HG03442 (cell line): ENCODE results near the gene CD9.
A peak's percentile ranks its signal among the peaks of the same experiment; 100 is the strongest.

Experiments used
- ATAC-seq: cut with Tn5 transposase; IDR thresholded peaks from one replicate; pipeline ENCODE4 v1.9.1; 2021; ENCODE audit warnings: mild to moderate bottlenecking, moderate library complexity; ENCODE audit not compliant: unreplicated experiment

The CD9 gene

DNA sequence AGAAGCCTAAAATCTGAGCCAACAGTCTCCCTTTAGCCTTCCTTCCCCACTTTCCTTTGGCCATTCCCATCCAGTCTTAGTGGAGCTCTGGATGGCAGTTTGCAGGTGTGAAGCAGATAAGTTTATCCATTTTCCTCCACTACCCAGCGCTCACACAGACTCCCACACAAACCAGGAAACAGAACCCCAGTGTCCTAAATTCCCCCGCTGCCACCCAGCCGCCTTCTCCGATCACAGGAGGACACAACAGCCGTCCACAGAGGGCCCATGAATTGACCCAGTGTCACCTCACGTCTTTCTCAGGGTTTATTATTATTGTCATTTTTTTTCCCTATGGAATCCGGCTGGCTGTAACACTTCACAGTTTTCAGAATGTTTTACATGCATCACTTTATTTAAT is 16.4 kb downstream of the CD9 start:
- ATAC-seq = no peak

DNA sequence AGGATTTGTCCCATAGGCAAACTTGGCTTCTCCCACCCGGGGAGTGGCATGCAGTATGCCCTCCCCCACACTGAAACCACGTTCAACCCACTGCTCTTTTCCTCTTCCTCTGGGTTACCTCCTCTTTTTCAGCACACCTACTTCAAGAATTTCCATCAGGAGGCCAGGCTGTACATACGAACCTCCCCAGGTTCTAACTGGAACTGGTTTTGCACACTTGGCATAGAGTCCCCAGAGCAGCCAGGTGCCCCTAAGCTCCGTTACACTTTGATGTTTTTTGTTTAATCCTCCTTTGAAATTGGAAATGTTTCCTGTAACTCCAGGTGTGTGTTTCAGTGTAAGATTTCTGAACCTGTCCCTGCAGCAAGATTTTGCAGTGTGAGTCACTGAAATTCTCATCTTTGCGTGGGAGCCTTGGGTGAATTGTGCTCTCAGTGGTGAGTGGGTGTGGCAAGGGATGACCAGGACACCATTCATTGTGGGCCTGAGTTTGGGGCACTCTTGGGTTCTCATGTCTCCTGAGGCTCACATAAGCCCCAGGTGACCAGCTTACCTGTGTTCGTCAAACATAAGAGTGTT is 18.2 kb downstream of the CD9 start:
- ATAC-seq = no peak

DNA sequence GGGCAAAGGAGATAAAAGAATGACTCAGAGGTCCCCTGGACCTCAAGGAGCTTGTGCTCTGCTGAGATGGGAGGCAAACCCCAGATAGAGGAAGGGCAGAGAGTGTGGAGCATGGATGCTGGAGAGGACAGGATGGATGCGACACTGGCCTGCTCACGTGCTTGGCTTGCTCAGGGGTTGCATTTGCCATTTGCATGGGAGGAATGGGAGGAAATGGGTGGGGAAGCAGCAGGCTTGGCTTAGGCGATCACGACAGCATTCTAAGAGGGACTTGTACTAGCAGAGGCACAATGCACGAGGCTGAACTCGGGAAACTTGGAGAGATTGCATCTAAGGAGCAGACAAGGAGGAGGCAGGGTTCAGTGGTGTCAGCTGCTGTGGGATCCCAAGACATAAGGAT is 19.8 kb downstream of the CD9 start:
- no peak for ATAC-seq

DNA sequence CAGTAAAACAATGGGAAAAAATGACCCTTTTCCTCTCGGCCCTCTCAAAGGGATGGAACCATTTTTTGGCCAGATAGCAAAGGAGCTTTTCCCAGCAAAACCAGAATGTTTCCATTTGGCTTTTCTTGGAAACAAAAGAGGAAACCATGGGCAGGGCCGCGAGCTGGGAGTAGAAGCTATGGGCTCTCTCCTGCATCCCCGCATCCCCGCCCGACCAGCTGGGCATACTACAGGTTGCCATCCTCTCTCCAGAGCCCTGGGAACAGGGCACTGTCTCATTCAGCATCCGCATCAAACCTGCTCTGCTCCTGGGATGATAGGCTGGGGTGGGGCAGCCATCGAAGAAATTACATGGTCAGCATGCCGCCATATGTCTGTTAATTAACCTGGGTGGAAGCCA is 20.9 kb downstream of the CD9 start:
- ATAC-seq = no peak

DNA sequence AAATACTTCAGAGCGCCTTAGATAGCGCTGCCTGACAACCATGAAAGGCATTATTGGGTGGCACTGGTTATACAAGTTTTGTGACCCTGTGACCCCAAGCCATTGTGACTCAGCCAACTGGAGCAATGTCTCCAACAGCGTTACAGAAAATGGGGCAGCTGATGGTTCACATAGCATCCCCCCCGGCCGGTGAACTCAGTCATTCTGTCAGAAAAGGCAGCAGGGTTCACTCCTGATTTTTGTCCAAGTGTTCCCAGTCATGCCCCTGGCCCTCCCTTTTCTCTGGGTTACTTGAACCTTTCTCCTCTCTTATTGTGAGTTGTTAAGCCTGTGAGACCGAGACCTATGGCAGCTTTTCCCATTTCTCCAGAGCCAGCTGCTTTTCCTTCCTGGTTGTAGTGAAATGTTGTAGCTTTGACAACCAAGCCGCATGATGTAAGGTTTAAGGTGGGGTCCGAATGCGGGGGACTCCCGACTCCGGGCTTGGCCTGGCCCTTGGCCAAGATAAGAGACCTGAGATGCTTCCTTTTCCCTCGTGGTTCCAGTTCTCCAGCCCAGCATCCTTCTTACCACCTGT is 22.0 kb downstream of the CD9 start:
- ATAC-seq = no peak

DNA sequence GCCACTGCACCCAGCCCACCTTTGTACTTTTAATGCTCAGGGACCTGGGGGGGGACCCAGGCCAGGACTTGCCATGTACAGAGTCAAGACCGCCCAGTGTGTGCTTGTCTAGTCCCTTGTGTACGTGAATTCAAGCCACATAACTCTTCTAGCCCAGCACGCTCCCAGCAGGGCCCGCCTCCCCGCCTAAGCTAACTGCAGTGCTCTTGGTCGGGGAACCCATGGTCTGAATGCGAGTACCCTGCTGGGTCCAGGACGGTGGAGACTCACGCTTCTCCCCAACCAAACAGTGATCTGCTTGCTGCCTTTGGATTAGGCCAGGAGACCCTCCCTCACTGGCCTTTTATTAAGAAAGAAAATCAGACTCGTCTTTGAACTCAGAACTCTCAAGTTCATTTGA is 23.3 kb downstream of the CD9 start:
- no peak for ATAC-seq

DNA sequence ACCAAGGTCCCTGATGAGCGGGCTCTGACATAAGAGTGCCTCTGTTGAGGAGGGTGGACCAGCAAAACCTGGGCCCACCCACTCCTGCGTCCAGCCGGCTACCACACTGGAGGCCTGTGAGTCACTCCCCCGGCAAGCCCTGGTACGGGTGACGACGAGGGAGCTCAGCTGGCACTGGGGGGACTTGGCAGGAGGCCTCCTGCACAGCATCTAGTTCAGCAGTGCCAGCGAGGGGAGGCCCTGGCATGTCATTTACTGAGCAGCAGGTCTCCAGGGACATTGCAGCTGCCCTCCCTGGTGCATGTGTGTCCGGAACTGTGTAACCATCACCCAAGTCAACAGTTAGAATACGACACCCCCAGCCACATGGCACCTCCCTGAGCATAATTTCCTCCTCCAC is 24.4 kb downstream of the CD9 start:
- no peak for ATAC-seq

DNA sequence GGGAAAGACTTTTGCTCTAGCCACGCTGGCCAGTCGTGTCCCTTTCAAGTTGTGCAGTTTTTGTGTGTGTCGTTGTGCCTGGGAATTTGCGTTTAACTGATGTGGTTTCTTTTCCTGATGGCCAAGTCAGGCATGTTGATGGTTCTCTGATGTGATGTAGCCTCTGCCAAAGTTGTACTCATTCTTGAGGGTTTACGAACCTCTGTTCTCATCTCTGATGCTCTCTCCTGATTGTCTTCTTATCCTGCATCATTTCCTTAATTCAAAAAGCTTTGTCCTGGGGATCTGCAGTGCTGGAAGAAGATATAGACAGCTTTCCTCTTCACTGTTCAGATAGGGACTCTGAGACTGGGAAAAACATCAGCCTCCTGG is 25.4 kb downstream of the CD9 start:
- no peak for ATAC-seq

DNA sequence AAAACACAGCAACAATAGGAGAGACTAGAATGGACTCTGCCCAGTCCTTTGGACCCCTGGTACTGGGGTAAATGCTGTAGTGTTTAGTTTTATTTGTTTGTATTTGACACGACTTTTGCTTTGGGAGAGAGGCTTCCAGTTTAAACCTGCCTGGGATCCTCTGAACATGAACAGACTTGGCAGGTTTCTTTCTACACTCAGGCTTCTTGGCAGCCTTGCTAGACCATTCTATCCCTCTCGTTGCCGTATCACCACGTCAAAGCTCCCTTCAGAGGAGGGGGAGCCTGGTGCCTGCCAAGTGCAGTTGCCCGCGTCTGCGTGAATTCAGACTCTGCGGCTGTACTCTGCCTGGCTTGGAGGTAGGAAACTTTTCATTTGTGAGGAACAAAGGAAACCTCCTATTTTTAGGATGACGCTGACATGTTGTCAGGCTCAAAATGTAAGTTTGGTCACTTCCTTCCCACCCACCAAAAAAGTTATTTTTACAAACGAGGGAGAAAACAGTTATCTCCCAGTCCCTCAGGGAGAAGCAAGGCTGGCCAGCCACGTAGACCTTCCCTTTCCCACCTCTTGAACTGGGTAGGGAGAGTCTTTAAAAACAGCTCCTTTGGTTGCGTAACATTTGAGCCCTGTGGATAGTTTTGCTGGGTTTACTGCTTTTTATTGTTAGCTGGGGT is 25.9 kb downstream of the CD9 start:
- ATAC-seq = no peak

DNA sequence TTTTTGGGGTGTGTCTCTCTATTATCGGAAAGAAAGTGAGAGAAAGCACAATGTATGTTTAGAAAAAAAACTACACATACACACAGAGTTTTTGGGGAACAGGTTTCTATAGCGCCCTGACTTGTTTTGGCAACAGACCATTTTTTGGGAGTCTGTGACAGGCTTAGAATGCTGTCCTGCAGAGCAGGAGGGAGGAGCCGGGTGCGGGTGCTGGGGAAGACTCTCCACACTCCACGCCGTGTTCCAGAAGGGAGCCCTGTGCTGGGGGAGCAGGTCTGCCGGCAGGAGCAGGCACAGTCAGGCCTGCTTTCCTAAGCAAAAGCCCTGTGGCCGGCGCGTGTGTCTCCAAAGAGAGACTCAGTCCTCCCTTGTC is 26.5 kb downstream of the CD9 start:
- no peak for ATAC-seq

DNA sequence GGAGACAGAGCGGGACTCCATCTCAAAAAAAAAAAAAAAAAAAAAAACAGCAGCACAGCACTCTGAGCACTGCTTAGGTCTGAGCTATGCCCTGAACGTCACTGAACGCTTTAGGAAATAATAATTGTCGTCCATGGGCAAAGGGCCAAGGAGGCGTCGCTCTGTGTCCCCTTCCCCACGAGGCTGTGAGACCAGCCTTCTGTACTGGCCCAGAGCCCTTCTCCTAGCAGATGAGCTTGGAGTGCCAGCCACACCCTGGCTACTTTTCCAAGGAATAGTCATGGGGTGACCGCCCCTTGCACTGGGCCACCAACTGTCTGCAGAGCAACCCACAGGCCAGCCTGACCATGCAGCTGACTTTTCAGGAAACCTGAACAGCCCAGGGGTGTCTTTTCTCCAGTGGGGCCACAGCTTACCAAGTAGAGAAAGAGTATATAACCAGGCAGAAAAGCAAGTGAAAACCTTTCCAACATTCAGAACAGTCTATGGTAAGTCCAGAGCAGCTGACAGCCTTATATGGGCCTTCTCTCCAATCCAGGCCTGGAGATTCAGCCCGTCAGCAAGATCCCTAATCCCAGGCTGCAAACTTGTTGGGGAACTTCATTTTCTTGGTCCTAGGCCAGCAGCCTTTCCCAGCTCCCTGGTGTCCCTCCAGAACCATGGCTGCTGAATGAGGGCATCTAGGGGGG is 28.5 kb downstream of the CD9 start:
- no peak for ATAC-seq

DNA sequence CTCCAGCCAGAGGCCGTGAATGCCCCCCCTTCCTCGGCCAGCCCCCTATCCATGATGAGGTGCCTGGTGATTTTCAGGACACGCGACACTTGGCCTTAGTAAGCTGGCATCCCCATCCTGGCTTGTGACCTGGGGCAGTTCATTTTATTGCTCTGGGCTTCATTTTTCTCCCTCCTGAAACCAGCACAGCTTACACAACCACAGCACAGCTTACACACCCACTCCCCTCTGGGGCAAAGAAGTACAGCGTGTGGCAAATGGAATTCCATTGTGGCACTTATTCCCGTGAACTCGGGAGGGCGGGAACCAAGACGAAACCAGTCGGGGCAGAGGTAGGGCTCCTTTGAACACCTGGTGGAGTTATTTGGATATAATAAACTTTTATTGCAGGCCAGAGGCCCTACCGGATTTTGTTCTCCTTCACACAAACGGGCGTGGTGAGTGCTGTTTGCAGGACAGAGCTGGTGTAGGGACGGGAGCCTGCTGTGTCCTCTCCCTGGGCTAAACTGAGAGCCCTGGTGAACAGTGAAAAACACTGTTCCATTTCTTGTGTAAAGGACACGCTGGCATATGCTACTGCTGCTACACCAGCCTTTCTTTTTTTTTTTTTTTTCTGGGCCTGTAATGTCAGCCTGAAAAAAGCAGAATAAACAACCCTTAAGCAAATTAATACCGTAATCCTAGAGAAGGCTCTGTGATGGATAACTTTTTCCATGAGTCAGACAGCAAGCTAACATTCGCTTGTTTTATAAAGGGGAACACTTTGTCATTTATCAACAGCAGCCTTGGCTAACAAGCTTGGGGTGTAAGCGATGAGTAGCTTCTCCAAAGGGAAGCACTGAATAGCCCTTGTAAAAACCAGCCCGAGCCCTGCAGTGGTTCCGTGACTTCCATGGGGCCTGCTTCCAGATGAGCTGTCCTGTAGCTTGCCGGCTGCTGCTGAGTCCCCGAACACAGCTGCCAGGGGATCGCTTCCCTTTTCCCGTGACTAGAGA is 29.3 kb downstream of the CD9 start:
- no peak for ATAC-seq

DNA sequence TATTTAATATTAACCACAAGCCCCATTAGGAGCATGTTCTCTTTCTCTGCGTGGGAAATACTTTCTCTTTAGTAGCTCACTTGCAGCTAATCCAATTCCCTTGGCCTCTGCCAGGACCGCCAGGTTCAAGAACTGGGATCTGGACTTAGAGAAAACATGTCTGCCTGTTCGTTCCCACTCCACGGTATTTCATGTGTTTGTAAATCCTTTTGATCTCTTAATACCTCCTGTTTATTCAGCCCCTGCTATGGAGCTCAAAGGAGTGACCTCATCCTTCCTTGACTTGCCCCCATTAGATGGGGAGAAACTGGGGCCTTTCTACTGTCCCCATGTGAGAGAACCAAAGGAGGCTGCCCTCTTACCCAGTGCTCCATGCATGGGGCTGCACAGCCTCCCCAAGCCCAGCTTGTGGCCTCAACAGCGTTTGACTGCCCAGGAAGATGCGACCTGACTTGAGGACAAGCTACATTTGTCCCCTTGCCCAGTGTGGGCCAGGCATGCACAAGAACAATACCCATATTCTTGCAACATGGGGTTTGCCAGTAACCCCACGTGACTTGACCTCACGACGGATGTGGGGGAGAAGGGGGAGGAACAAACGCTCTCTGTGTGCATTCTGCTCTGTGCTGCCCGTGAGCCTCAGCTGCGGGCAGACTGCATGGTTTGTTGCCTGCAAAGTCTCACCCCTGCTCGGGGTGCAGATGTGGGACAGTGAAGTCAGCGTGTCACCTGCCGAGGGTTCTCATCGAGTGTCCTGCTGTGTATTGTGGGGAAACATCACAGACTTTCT is 30.3 kb downstream of the CD9 start:
- peak; percentile 41 for ATAC-seq

DNA sequence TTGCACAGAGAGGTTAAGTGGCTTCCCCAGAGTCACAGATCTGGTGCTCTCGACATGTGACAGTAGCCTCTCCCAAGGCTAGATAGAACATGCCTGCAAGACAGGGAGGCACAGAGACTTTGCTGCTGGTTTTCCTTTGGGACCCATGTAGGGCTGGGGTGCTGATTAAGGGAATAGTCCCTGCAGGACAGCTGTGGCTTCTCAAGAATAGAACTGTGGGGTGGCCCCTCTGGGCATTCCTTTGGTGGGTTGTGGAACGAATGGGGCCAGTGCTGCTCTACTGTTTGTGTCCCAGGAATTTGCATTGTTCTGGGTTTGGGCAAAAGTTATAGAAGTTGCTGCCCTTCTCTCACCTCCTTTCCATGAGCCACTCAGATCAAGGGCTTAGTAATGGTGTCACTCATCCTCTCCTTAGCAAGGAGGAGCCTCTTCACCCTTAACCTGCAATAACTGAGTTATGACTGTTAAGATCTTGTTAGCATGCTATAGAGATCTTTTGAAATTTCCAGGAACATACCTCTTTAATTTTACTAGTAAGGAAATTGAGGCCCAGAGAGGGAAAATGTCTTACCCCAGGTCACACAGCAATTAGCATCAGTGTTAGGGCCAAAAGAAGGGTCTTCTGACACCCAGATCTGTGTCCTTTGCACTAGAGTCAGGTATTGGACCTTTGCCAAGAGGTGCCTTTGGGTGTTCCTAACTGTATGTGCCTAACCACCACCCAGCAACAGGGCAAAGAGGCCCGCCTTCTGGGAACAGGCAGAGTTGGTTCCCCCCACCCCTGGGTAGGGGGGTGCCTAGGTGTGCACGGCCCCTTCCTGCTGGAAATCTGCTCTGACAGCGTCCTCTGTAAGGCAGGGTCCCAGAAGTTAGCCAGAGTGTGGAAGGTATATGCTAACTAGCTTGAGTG is 31.4 kb downstream of the CD9 start:
- ATAC-seq = no peak

DNA sequence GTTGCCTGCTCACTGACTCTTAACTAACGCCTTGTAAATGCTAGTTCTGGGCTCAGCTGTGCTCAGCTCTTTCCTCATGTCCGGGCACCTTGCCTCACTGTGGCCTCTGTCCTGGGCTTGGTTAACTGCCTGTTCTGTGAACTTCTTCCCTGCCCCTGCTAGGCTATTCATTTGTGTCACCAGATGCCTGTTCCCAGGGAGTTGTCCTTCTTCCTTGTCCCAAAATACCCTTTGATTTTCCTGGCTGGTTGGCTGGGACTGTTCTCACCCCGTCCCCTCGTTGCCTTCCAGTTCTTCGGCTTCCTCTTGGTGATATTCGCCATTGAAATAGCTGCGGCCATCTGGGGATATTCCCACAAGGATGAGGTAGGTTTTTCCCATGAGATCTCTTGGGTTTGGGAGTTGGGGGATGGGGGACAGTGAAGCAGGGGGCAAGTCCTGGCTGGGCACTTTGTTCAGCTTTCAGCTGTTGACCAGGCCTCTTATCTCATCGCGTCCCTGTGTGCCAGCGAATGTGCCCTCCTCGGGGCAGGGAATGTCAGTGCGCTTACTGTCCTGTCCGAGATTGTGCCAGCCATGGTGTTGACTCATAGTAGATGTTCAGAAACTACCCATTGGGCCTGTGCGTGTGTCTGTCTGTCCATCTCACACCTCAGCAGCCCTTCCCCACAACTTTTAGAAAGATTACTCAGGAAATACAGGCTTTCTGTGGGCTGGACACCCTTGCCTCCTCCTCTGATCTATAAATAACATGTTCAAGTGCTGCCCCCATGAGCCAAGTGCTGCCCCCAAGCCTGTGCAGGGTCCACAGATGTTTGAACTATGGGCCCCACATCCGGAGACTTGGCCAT is 33.1 kb downstream of the CD9 start:
- no peak for ATAC-seq

DNA sequence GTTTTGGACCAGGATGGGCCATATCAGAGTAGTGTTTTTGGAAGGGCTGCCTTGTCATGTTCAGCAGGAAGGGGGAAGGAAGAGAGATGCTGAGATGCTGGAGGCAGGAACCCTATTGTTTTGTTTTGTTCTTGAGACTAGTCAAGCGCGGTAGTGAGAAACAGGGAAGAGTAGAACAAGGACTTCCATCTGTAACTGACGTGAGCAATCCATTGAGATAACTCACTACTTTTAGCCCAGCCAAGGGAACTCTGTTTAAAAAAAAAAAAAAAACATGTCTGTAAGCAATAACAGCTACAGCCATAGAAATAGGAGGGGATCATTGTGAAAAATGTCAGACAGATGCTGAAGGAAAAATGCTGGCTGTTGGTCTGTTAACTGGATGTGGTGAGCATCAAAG is 34.0 kb downstream of the CD9 start:
- no peak for ATAC-seq

DNA sequence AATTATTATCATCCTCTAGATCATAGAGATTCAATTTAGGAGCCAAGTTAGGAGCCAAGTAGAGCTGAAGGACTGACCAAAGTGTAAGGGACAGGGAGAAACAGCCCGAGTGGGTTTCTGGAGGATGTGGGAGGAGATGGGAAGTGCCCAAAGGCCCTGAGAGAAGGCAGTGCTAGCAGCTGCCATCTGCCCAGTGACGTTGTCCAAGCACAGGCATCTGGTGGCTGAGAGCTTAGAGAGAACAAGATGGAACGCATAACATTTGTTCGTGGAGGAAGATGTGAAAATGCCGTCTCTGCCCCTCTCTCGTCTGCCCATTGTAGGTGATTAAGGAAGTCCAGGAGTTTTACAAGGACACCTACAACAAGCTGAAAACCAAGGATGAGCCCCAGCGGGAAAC is 34.7 kb downstream of the CD9 start:
- ATAC-seq = no peak

DNA sequence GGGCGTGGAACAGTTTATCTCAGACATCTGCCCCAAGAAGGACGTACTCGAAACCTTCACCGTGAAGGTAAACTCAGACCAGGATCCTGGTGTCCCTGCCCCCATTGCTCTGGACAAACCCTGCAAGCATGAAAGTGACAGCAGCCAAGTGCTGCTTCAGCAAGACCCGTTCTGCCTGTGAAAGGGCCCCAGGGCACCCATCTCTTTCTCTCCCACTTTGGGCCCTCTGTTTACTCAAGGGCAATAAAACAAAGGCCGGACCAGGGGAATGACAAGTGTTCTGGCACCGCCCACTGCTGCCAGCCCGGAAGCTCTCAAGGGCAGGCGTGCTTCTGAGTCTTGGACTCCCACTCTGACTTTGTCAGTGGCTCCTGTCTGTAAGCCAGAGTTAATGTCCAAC is 35.3 kb downstream of the CD9 start:
- ATAC-seq = no peak
